WTC11 (cell line): ENCODE measurements around the gene LCT.

ENCODE experiments used
- CTCF ChIP-seq: fragments of 200-600 bp; IDR thresholded peaks from 2 replicates; pipeline ENCODE4 v1.8.0; 2022; ENCODE audit warnings: antibody characterized with exemption
- FOXK1 ChIP-seq: sonication (generic); formaldehyde crosslinking; IDR thresholded peaks from 2 replicates; pipeline ENCODE4 v1.8.0; 2022; ENCODE audit warnings: mild to moderate bottlenecking, moderate library complexity, missing genetic modification reagents
- FOXP4 ChIP-seq: sonication (generic); formaldehyde crosslinking; IDR thresholded peaks from 2 replicates; pipeline ENCODE4 v1.8.0; 2022; ENCODE audit warnings: mild to moderate bottlenecking, missing genetic modification reagents
- MAX ChIP-seq: sonication (generic); formaldehyde crosslinking; IDR thresholded peaks from 2 replicates; pipeline ENCODE4 v1.8.0; 2022; ENCODE audit warnings: mild to moderate bottlenecking, missing genetic modification reagents
- USF2 ChIP-seq: sonication (generic); formaldehyde crosslinking; IDR thresholded peaks from 2 replicates; pipeline ENCODE4 v1.8.1; 2023; ENCODE audit warnings: mild to moderate bottlenecking, missing genetic modification reagents, moderate library complexity
- ZNF281 ChIP-seq: sonication (generic); formaldehyde crosslinking; IDR thresholded peaks from 2 replicates; pipeline ENCODE4 v1.8.0; 2023; ENCODE audit warnings: mild to moderate bottlenecking, missing genetic modification reagents
- ZNF416 ChIP-seq: fragments of 250-450 bp; sonication (Bioruptor Pico); IDR thresholded peaks from 2 replicates; pipeline ENCODE4 v1.9.0; 2021; ENCODE audit warnings: mild to moderate bottlenecking, inconsistent platforms

GRCh38 chr2:135762530-135762929 is 74.5 kb downstream of the LCT start:
- TF ChIP-seq MAX (no peak), CTCF (no peak), ZNF416 (no peak), ZNF281 (CRISPR knock-in tag) (no peak), USF2 (CRISPR knock-in tag) (no peak), FOXP4 (CRISPR knock-in tag) (no peak), FOXK1 (CRISPR knock-in tag) (no peak)
